Subcutaneous adipose tissue (tissue), 4 donors: ENCODE measurements around the gene FGFRL1. TPM values are rescaled to one million over a fixed set of nuclear protein-coding genes. Genes with fewer than 3 reads are reported as not detected.

Experiments
- CTCF ChIP-seq: fragments of 450-650 bp; IDR thresholded peaks from one replicate; pipeline ENCODE4 v1.5.1; 2016; ENCODE audit warnings: low read depth, mild to moderate bottlenecking, control low read depth, antibody characterized with exemption, moderate library complexity
- total RNA-seq, 4 donors: library from RNA; depleted of rRNA; stranded (reverse); fragments of >200 nt; gene quantifications; one replicate each; pipeline ENCODE4 v1.1.0, GENCODE V29; 2016

The FGFRL1 gene
- total RNA-seq, 4 donors from 2014 or later, result 12.6 to 113 (median 22.7) TPM

DNA sequence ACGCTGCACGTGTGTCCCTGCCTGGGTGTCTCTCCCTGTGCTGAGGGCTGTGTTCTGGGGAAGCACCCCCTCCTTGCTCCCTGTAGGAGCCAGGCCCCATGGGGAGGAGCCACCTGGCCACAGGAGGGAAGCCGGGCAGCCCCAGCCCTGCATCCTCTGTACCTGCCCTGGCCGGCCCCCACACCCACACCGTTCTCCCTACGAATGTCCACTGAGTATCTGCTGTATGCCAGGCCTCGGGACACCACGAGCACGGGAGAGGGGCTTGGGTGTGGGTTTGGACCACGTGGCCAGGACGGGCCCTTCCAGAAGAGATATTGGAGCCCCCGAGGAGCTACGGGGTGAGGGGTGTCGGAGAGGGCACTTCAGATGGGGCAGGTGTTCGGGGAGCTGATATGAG lies 6.3 kb downstream of the FGFRL1 start:
- TF ChIP-seq CTCF, result no peak

DNA sequence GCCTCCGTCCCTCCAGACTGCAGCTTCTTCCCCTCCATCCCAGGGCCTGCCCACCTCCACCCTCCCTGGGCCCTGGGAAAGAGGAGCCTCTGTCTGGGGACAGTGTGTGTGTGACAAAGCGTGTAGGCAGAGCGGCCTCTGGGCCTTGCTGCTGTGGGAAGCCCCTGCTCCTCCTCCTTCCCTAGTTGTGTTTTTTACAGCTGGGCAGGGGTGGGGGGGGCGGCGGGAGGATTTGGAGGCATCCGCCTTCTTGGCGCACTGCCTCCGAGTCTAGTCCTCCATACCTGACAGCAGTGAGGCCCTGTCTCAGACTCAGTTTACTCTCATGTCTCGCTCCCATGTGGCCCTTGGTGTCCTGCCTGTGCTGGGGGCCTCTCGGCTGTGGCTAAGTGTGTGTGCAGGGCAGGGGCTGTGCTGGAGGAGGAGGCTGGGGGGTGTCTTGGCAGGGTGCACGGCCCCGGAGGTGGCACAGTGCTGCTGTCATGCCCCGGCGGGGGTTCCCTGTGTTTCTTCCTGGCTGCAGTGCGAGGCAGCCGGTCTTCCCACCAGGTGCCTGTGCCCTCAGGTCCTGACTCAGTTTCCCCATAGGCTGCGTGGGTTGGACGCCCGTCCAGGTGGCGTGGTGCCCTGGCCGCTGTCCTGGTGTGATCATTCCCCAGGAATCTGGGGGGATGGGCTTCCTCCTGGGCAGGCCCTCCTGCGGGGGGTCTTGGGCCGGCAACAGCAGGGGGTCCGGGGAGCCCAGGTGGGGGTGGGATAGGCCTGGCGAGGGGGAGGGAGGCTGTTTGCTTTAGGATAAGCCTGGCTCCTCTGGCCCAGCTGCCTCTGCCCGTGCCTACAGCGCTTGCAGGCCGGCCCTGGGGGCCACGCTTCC lies 7.0 kb downstream of the FGFRL1 start:
- TF ChIP-seq CTCF, result no peak

- TF ChIP-seq CTCF, result no peak
Observed at GRCh38 chr4:1019320-1019719, 7.9 kb downstream of the FGFRL1 start.

DNA sequence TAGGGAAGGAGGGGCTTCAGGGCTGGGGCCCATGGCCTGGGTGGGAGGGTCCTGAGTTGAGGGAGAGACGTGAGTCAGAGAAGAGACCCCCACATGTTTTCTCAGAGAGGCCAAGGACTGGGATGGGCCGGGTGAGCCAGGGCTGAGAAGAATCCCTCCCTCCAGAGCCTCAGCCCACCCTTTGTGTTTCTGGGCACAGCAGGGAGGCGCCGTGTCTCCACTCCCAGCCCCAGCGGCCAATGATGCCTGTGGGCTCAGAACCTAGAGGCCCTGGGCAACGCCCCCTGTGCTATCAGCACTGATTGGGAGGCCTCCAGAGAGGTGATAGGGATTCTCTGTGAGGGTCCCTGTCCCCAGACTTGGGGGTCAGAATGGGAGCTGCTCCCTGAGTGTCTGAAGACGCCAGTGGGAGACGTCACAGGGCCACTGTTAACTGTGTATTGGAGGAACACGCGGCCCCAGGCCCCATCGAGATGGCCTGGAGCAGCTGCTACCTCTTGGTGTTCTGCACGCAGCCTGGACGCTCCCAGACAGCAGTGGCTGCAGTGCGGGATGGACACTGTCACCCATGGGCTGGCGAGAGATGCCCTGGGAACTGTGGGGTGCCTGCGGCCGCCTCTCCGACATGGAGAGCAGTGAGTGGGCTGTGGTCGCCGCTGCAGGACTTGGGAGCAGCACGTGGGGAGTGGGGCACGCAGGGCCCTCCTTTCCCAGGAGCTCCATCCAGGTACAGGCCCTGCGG lies 8.5 kb downstream of the FGFRL1 start:
- no peak for TF ChIP-seq CTCF

- no peak for TF ChIP-seq CTCF
Observed at GRCh38 chr4:1021386-1022050, 10.1 kb downstream of the FGFRL1 start.

DNA sequence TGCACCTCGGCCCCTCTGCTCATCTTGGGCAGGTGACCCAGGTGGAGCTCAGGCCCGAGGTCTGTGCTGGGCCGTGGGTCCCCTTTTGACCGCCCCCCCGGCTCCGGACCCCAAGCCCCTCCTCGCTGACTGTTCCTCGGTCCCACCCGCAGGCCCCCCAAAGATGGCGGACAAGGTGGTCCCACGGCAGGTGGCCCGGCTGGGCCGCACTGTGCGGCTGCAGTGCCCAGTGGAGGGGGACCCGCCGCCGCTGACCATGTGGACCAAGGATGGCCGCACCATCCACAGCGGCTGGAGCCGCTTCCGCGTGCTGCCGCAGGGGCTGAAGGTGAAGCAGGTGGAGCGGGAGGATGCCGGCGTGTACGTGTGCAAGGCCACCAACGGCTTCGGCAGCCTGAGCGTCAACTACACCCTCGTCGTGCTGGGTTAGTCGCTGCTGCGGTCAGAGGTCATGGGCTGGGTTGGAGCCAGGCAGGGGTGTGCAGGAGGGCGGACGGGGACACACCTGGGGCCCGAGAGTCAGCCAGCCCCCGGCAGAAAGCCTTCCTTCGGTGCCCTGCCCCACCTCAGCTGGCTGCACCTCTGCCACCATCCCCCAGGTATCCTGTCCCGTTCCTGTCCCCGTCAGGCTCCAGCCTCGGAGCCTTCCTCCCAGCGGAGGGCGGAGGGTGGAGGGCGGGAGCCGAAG lies 10.8 kb downstream of the FGFRL1 start:
- no peak for TF ChIP-seq CTCF
